Measurements from ENCODE around the gene RSBN1. TPM values are rescaled to one million over a fixed set of nuclear protein-coding genes. Genes with fewer than 3 reads are reported as not detected.
A peak's percentile ranks its signal among the peaks of the same experiment; 100 is the strongest.

The RSBN1 gene
- total and polyA plus RNA-seq, 9 of the 15 experiments (the other 6 are each of a cell fraction or from before 2014, with no cell fraction given): 4.5 to 24.3 (median 13.0) TPM

GRCh38 chr1:113758631-113759332 is 53.5 kb downstream of the RSBN1 start (continued):
- TF ChIP-seq ATF7 (IDR thresholded peaks at IDR 0.05) (no peak; the same call in 1 of the 2 replicates), HNRNPLL (IDR thresholded peaks at IDR 0.05; ENCODE audit: low read depth, low read length, poor library complexity, severe bottlenecking) (peak; percentile 64), MTA2 (IDR thresholded peaks at IDR 0.05; ENCODE audit: low read depth) (no peak), MXI1 (IDR thresholded peaks at IDR 0.05; ENCODE audit: low read depth, low read length) (peak; percentile 69; the same call in 1 of the 2 replicates), ZNF589 (CRISPR knock-in tag; IDR thresholded peaks at IDR 0.05; ENCODE audit: low read depth) (0 out of 2 replicates have a peak, but pooled peaks have one; percentile 1), DLX4 (CRISPR knock-in tag; IDR thresholded peaks at IDR 0.05) (no peak), SUPT5H (IDR thresholded peaks at IDR 0.05) (no peak), GATAD2B (IDR thresholded peaks at IDR 0.05; ENCODE audit: borderline replicate concordance) (peak; percentile 84), TRIM25 (IDR thresholded peaks at IDR 0.05; ENCODE audit: borderline replicate concordance) (no peak), RCOR1 (IDR thresholded peaks at IDR 0.05; ENCODE audit: borderline replicate concordance in 1 of 2, low read depth in 2 of 2, low read length in 2 of 2) (peak in 1 of 2 experiments; percentile 23; a peak in 2 of 4 replicates), CBFA2T3 (IDR thresholded peaks at IDR 0.05) (no peak), NKRF (IDR thresholded peaks at IDR 0.05; ENCODE audit: borderline replicate concordance) (0 out of 2 replicates have a peak, but pooled peaks have one; percentile 61), ZBTB43 (CRISPR knock-in tag; IDR thresholded peaks at IDR 0.05) (no peak), ZNF76 (CRISPR knock-in tag; IDR thresholded peaks at IDR 0.05; ENCODE audit: borderline replicate concordance) (0 out of 2 replicates have a peak, but pooled peaks have one; percentile 48), ARHGAP35 (IDR thresholded peaks at IDR 0.05; ENCODE audit: partially characterized antibody) (no peak), SMARCA4 (IDR thresholded peaks at IDR 0.05) (no peak), XRCC3 (IDR thresholded peaks at IDR 0.05) (no peak), TOE1 (IDR thresholded peaks at IDR 0.05; ENCODE audit: borderline replicate concordance) (no peak), TOE1 (CRISPR knock-in tag; IDR thresholded peaks at IDR 0.05; ENCODE audit: borderline replicate concordance, low read depth) (no peak), SMARCC2 (IDR thresholded peaks at IDR 0.05; ENCODE audit: low read depth) (no peak; the same call in 1 of the 2 replicates), PCBP1 (IDR thresholded peaks at IDR 0.05; ENCODE audit: low read depth, low read length, poor library complexity, severe bottlenecking) (peak; percentile 87)
